ENCODE data around the gene PCSK9. TPM values are rescaled to one million over a fixed set of nuclear protein-coding genes. Genes with fewer than 3 reads are reported as not detected.

Gene PCSK9
- total and polyA plus RNA-seq, 4 donors, result 10.8 to 112 (median 58.5) TPM

GRCh38 chr1:55074455-55074854 lies 35.1 kb downstream of the PCSK9 start (continued):
- TF ChIP-seq REST (IDR thresholded peaks at IDR 0.05) (no peak), FOXA1 (IDR thresholded peaks at IDR 0.05) (no peak), ATF3 (IDR thresholded peaks at IDR 0.05) (no peak), NR2F2 (IDR thresholded peaks at IDR 0.05) (no peak), TAF1 (conservative IDR thresholded peaks at IDR 0.05) (no peak), RXRA (IDR thresholded peaks at IDR 0.05) (no peak), YY1 (IDR thresholded peaks at IDR 0.05) (no peak), RAD21 (IDR thresholded peaks at IDR 0.05) (no peak)

- no peak overlapping the region for H3K9ac ChIP-seq (ENCODE audit: low read depth in 1 of 2, low read length in 2 of 2)
- H3K27me3 ChIP-seq (ENCODE audit: control insufficient read depth in 4 of 4, insufficient read depth in 4 of 4, low read length in 3 of 4), result no peaks in the 10 kb centered on the region
- H3K9me3 ChIP-seq (ENCODE audit: control insufficient read depth in 4 of 4, low read length in 3 of 4), result no peaks in the 10 kb centered on the region
- DNase-seq (ENCODE audit: low spot score), result no peak
- H3K36me3 ChIP-seq (ENCODE audit: control insufficient read depth in 4 of 4, insufficient read depth in 3 of 4, low read depth in 1 of 4, low read length in 3 of 4), result peaks cover 12 to 81% (median 68%) of the 10 kb centered on the region in 4 donors
- no peak overlapping the region for H3K27ac ChIP-seq (ENCODE audit: low read depth in 1 of 2, low read length in 2 of 2)
- H3K4me1 ChIP-seq (ENCODE audit: control insufficient read depth in 4 of 4, insufficient read depth in 4 of 4, low read length in 3 of 4), result no peaks in the 10 kb centered on the region
- no peak overlapping the region for H3K4me3 ChIP-seq (ENCODE audit: low read depth in 1 of 3, low read length in 3 of 3)
- no peak for TF ChIP-seq GABPA (IDR thresholded peaks at IDR 0.05 in 1 of 2, conservative IDR thresholded peaks at IDR 0.05 in 1 of 2)
- TF ChIP-seq FOXA2 (IDR thresholded peaks at IDR 0.05), result no peak
- TF ChIP-seq TAF1 (conservative IDR thresholded peaks at IDR 0.05), result no peak
- TF ChIP-seq REST (IDR thresholded peaks at IDR 0.05), result no peak
- TF ChIP-seq ZBTB33 (IDR thresholded peaks at IDR 0.05), result no peak
- TF ChIP-seq EGR1 (IDR thresholded peaks at IDR 0.05; ENCODE audit: low read depth in 2 of 2), result no peak
- no peak for TF ChIP-seq MAX (IDR thresholded peaks at IDR 0.05)
- no peak for TF ChIP-seq RXRA (IDR thresholded peaks at IDR 0.05)
- no peak for TF ChIP-seq JUND (IDR thresholded peaks at IDR 0.05)
- TF ChIP-seq RAD21 (IDR thresholded peaks at IDR 0.05), result no peak
- TF ChIP-seq YY1 (IDR thresholded peaks at IDR 0.05), result no peak
- no peak for TF ChIP-seq FOXA1 (IDR thresholded peaks at IDR 0.05)
- no peak for TF ChIP-seq ATF3 (IDR thresholded peaks at IDR 0.05)
- WGBS, result 96% methylated on average over 1 of the region's 1 CpG
These were observed 37.0 kb downstream of the PCSK9 start for GRCh38 chr1:55076356-55076755.

All from liver (tissue), 9 donors.